Retinal pigment epithelial cell (primary cell): ENCODE results near the gene PCYT1A.
"Not testable (repeated sequence)": the region's sequence is repeated elsewhere in the genome, so short reads cannot be mapped to it uniquely, and the experiment has no call there.

ENCODE experiments used
- DNase-seq: peaks from one replicate; pipeline ENCODE4 v3.0.0-alpha.2; 2010; ENCODE audit warnings: low read depth
- H3K4me3 ChIP-seq: 2 replicates; pipeline ENCODE4 v1.5.1; 2011; ENCODE audit warnings: mild to moderate bottlenecking, low read length, control low read depth, moderate library complexity
- TF ChIP-seq, protein P1 (sequence below): conservative IDR thresholded peaks from 2 replicates; pipeline ENCODE4 v1.5.1; 2011; ENCODE audit warnings: low read depth, low read length, control low read depth, inconsistent platforms

The PCYT1A gene

DNA sequence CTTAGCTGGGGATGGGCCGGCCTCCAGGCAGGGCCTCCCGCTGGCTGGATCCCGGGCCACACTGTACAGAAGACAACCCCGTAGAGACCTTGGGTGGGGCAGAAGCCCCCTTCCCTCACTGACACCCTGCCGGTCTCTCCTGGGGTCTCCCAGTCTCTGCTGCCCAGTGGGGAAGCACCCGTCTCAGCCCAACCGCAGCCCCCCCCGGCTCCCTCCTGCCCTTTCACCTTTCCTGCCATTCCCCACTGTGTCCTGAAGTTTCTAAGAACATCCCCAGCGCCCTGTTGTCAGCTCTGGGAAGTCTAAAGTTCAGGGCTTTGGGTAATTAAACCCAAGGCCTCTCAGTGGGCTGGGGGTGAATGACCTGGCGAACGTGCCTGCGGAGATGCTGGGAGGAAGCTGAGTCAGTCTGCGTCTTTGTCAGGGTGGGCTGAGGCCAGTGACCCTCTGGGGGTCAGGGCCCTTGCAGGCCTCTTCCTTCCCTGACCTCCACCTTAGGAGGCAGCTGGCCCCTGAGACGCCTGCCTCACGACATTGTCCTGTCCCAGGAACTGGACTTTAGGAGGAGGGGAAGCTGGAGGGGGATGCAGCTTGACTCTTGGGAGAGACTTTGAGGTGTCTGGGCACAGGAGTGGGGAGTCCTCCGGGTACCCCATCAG, 72.6 kb downstream of the PCYT1A start:
- TF ChIP-seq, protein P1, sequence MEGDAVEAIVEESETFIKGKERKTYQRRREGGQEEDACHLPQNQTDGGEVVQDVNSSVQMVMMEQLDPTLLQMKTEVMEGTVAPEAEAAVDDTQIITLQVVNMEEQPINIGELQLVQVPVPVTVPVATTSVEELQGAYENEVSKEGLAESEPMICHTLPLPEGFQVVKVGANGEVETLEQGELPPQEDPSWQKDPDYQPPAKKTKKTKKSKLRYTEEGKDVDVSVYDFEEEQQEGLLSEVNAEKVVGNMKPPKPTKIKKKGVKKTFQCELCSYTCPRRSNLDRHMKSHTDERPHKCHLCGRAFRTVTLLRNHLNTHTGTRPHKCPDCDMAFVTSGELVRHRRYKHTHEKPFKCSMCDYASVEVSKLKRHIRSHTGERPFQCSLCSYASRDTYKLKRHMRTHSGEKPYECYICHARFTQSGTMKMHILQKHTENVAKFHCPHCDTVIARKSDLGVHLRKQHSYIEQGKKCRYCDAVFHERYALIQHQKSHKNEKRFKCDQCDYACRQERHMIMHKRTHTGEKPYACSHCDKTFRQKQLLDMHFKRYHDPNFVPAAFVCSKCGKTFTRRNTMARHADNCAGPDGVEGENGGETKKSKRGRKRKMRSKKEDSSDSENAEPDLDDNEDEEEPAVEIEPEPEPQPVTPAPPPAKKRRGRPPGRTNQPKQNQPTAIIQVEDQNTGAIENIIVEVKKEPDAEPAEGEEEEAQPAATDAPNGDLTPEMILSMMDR = no peak
- DNase-seq = no peak
- no peak overlapping the region for H3K4me3 ChIP-seq

DNA sequence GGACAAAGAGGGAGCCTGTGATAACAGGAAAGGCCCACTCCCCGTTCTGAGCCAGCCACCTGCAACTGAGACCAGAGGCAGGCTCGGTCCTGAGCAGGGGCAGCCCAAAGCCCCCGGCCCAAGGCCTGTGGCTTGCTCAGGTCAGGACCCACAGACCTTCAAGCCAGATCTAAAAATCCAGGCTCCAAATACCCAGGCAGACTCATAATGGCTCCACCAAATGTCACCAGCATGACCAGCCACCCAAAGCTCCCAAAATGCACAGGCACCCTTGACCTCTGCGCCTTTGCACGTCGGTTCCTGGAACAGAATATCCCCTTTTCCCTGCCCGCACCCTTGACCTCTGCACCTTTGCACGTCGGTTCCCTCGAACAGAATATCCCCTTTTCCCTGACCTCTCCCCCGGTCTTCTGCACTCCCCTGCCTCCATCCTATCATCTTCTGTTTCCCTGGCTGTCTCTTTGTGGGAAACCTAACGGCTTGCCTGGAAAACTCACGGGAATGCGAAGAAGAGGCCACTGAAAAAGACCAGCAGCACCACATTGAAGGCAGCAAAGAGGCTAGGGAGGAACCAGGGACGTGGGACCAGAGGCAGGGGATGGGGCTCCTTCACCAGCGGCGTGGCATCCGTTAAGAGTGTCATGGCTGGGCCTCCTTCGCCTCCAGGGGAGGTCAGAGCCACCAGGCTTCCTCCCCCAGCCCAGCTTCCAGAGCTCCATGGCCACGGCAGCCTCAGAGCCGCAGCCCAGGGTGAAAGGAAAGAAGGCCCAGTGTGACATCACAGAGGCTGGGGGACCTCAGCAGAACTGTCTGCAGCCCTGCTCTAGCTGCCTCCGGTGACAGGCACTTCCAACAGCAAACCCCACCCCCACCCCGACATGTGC, 76.6 kb downstream of the PCYT1A start, which contains the start of gene ZDHHC19:
ZDHHC19 (minus strand) TSS at position 728 of the 884 bp plus-strand sequence; CDS start at position 643, 85 bp downstream.
- DNase-seq = no peak
- H3K4me3 ChIP-seq = no peak within 1 kb of the TSS
- TF ChIP-seq, protein P1 = no peak

GRCh38 chr3:196209944-196210672, 77.4 kb downstream of the PCYT1A start:
- not testable (repeated sequence) for H3K4me3 ChIP-seq, DNase-seq

DNA sequence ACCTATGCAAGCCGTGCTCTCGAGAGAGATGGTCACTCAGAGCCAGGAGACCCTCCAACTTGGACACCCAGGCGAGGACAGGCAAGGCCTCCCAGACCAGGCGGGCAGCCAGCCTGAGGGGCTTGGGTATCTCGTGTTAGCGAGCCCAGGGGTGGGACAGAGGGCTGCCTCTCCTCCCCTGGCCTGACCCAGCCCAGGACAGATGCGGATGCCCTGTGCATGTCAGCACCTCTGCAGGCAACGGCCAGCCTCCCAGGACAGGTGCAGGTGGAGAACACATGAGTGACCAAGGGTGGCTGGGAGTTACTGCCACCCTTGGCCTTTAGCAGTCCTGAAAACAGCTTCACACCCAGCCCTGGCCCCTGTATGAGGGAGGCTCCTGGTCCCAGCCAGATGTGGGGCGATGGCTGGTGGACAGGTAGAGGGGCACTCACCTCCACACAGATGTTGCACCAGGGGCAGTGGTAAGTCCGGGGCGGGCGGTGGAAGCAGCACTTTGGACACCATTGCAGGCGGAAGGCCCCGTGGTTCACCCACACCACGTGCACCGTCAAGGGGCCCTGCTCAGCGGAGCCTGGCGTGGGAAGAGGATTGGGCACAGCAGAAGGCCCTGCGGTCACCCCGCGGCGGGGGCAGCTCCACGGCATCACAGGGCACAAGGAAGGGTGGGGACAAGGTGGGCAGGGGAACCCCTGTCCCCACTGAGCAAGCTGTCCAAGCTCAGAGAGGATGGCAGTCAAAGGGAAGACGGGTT, 78.4 kb downstream of the PCYT1A start:
- TF ChIP-seq, protein P1 = no peak
- no peak overlapping the region for H3K4me3 ChIP-seq
- no peak for DNase-seq

GRCh38 chr3:196207833-196208607, 79.5 kb downstream of the PCYT1A start:
- TF ChIP-seq, protein P1 = no peak
- no peak for DNase-seq
- peak overlapping the region; percentile 40 for H3K4me3 ChIP-seq

- H3K4me3 ChIP-seq = peak overlapping the region; percentile 36
- TF ChIP-seq, protein P1 = no peak
- no peak for DNase-seq
These were observed 80.2 kb downstream of the PCYT1A start for GRCh38 chr3:196207159-196207832.

- not testable (repeated sequence) for H3K4me3 ChIP-seq, DNase-seq
These were observed 81.9 kb downstream of the PCYT1A start for GRCh38 chr3:196205442-196206205.
